Omental fat pad (tissue), 4 donors: ENCODE results near the gene GPR137C. TPM values are rescaled to one million over a fixed set of nuclear protein-coding genes. Genes with fewer than 3 reads are reported as not detected.

Source experiments
- ATAC-seq: fragments of 150-250 bp; one replicate; pipeline ENCODE4 v1.9.1; 2016; ENCODE audit warnings: mild to moderate bottlenecking, moderate library complexity; ENCODE audit not compliant: low FRiP score
- DNase-seq: peaks from one replicate; pipeline ENCODE4 v3.0.0-alpha.2; 2019; ENCODE audit warnings: low spot score
- CTCF ChIP-seq, 3 donors: fragments of 450-650 bp; IDR thresholded peaks; one replicate each; pipeline ENCODE4 v1.5.1; 2016 to 2017; ENCODE audit warnings: antibody characterized with exemption in 3 of 3, mild to moderate bottlenecking in 3 of 3, moderate library complexity in 2 of 3
- total RNA-seq, 4 donors: library from RNA; depleted of rRNA; stranded (reverse); fragments of >200 nt; gene quantifications; one replicate each; pipeline ENCODE4 v1.1.0, GENCODE V29; 2016

GPR137C gene
- total RNA-seq, 4 donors from 2014 or later, result 0.25 to 1.1 (median 0.71) TPM

GRCh38 chr14:52550661-52551060, 2.0 kb upstream of the GPR137C start:
- DNase-seq, result no peak
- no peak for TF ChIP-seq CTCF (IDR thresholded peaks at IDR 0.05)
- ATAC-seq, result no peak

- DNase-seq (no peak), ATAC-seq (no peak)
- no peak for TF ChIP-seq CTCF (IDR thresholded peaks at IDR 0.05)
These were observed 1.4 kb upstream of the GPR137C start for GRCh38 chr14:52551205-52551604.

GRCh38 chr14:52551696-52552062, 957 bp upstream of the GPR137C start:
- TF ChIP-seq CTCF (IDR thresholded peaks at IDR 0.05), result no peak
- DNase-seq (no peak), ATAC-seq (no peak)

- DNase-seq (no peak), ATAC-seq (peak; percentile 22)
- no peak for TF ChIP-seq CTCF (IDR thresholded peaks at IDR 0.05)
These were observed 500 bp downstream of the GPR137C start for GRCh38 chr14:52553002-52553670.

- no peak for ATAC-seq
- DNase-seq, result peak; percentile 71
- TF ChIP-seq CTCF (IDR thresholded peaks at IDR 0.05), result no peak
These were observed 1.3 kb downstream of the GPR137C start for GRCh38 chr14:52553671-52554575.

GRCh38 chr14:52558688-52559087, 6.1 kb downstream of the GPR137C start:
- no peak for ATAC-seq
- no peak for DNase-seq
- no peak for TF ChIP-seq CTCF (IDR thresholded peaks at IDR 0.05)
